Measurements from ENCODE around the gene CSF1. TPM values are rescaled to one million over a fixed set of nuclear protein-coding genes. Genes with fewer than 3 reads are reported as not detected.
A peak's percentile ranks its signal among the peaks of the same experiment; 100 is the strongest.

Gene CSF1
- polyA plus RNA-seq, 2 of the 4 experiments (the other 2 are of a cell fraction) = 35.1 to 36.3 TPM

DNA sequence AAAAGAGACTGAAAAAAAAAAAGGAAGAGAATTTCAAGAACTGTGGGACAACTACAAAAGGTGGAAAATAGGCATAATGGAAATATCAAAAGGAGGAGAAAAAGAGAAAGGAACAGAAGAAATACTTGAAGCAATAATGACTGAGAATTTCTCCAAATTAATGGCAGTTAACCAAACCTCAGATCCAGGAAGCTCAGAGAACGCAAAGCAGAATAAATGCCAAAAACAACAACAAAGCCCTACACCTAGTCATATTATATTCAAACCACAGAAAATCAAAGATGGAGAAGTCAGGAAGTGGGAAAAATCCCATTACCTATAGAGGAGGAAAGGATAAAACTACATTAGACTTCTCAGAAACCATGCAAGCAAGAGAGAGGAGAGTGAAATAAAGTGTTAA, 53.2 kb downstream of the CSF1 start:
- no peak for TF ChIP-seq NR3C1 (IDR thresholded peaks at IDR 0.05)
- TF ChIP-seq, protein P1, sequence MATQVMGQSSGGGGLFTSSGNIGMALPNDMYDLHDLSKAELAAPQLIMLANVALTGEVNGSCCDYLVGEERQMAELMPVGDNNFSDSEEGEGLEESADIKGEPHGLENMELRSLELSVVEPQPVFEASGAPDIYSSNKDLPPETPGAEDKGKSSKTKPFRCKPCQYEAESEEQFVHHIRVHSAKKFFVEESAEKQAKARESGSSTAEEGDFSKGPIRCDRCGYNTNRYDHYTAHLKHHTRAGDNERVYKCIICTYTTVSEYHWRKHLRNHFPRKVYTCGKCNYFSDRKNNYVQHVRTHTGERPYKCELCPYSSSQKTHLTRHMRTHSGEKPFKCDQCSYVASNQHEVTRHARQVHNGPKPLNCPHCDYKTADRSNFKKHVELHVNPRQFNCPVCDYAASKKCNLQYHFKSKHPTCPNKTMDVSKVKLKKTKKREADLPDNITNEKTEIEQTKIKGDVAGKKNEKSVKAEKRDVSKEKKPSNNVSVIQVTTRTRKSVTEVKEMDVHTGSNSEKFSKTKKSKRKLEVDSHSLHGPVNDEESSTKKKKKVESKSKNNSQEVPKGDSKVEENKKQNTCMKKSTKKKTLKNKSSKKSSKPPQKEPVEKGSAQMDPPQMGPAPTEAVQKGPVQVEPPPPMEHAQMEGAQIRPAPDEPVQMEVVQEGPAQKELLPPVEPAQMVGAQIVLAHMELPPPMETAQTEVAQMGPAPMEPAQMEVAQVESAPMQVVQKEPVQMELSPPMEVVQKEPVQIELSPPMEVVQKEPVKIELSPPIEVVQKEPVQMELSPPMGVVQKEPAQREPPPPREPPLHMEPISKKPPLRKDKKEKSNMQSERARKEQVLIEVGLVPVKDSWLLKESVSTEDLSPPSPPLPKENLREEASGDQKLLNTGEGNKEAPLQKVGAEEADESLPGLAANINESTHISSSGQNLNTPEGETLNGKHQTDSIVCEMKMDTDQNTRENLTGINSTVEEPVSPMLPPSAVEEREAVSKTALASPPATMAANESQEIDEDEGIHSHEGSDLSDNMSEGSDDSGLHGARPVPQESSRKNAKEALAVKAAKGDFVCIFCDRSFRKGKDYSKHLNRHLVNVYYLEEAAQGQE (IDR thresholded peaks at IDR 0.05) = no peak
- TF ChIP-seq CEBPB (IDR thresholded peaks at IDR 0.05) = no peak
- TF ChIP-seq E2F6 (IDR thresholded peaks at IDR 0.05; ENCODE audit: borderline replicate concordance, low read depth) = no peak
- TF ChIP-seq RARB (CRISPR knock-in tag; IDR thresholded peaks at IDR 0.05) = no peak
- TF ChIP-seq KDM5A (IDR thresholded peaks at IDR 0.05) = no peak
- no peak for TF ChIP-seq PBX3 (IDR thresholded peaks at IDR 0.05)
- no peak for TF ChIP-seq ZSCAN20 (CRISPR knock-in tag; IDR thresholded peaks at IDR 0.05)
- no peak for TF ChIP-seq JUNB (IDR thresholded peaks at IDR 0.05)
- TF ChIP-seq ZC3H11A (IDR thresholded peaks at IDR 0.05) = no peak
- no peak for TF ChIP-seq EHF (CRISPR knock-in tag; IDR thresholded peaks at IDR 0.05)
- FAIRE-seq (no peak), ATAC-seq (no peak), DNase-seq (ENCODE audit: low read depth in 1 of 2, low spot score in 1 of 2) (no peak)
- H3K27ac ChIP-seq = peak overlapping the region in 1 of 2 experiments; percentile 95; a peak in 3 of 6 replicates
- CTCF ChIA-PET = interaction anchor here (1.1 to 6.9 kb wide), 2 partner anchors 8 to 17 kb away, joined by 3 to 63 read pairs; no protein-coding TSS in a partner anchor
- H3K4me2 ChIP-seq = no peak overlapping the region
- POLR2A ChIA-PET = no interaction called here
- WGBS (ENCODE audit: missing lambda C conversion rate) = 85% methylated on average over 1 of the region's 1 CpG
- peaks cover 28% of the 10 kb centered on the region for H3K4me1 ChIP-seq
- no peaks in the 10 kb centered on the region for H3K9me3 ChIP-seq
- H3K4me3 ChIP-seq = no peak overlapping the region

DNA sequence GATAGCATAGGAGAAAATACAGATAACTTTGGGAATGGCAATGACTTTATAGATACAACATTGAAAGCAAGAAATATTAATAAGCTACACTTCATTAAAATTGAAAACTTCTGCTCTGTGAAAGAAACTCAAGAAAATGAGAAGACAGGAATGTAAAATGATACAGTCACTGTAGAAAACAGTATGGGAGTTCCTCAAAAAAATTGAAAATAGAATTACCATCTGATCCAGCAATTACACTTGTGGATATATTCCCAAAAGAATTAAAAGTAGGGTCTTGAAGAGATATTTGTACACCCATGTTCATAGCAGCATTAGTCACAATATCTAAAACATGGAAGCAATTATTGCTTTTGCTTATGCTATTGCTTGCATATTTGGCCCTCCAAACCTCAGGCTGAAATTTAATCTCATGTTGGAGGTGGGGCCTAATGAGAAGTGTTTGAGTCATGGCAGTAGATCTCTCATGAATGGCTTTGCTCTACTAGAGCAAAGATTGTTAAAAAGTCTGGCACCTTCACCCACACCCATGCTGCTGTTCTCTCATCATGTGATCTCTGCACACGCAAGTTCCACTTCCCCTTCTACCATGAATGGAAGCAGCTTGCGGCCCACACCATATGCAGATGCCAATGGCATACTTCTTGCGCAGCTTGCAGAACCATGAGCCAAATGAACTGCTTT, 58.6 kb downstream of the CSF1 start:
- ATAC-seq = no peak
- ChIA-PET POLR2A (no interaction called here), CTCF (interaction anchor here (1.2 to 1.5 kb wide), 3 partner anchors 9 to 192 kb away, joined by 3 to 6 read pairs (median 5); no protein-coding TSS in a partner anchor)
- peak overlapping the region in 1 of 2 experiments; percentile 58; a peak in 2 of 6 replicates for H3K27ac ChIP-seq
- TF ChIP-seq EHMT2 (IDR thresholded peaks at IDR 0.05; ENCODE audit: low read depth) (no peak), FOSB (CRISPR knock-in tag; IDR thresholded peaks at IDR 0.05) (no peak), CBX8 (IDR thresholded peaks at IDR 0.05) (no peak), RFX5 (IDR thresholded peaks at IDR 0.05) (no peak), MYC (IDR thresholded peaks at IDR 0.05; ENCODE audit: borderline replicate concordance, low read length) (no peak), POLR2AphosphoS2 (conservative IDR thresholded peaks at IDR 0.05; ENCODE audit: low read length) (no peak), NFE2L2 (conservative IDR thresholded peaks at IDR 0.05; ENCODE audit: low read length) (no peak), EP300 (IDR thresholded peaks at IDR 0.05) (no peak), ZNF302 (CRISPR knock-in tag; IDR thresholded peaks at IDR 0.05) (no peak), SREBF2 (IDR thresholded peaks at IDR 0.05) (no peak), FOXS1 (CRISPR knock-in tag; IDR thresholded peaks at IDR 0.05) (no peak), NPAS2 (CRISPR knock-in tag; IDR thresholded peaks at IDR 0.05; ENCODE audit: borderline replicate concordance) (no peak)
- TF ChIP-seq, protein P2, sequence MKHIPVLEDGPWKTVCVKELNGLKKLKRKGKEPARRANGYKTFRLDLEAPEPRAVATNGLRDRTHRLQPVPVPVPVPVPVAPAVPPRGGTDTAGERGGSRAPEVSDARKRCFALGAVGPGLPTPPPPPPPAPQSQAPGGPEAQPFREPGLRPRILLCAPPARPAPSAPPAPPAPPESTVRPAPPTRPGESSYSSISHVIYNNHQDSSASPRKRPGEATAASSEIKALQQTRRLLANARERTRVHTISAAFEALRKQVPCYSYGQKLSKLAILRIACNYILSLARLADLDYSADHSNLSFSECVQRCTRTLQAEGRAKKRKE (CRISPR knock-in tag; IDR thresholded peaks at IDR 0.05; ENCODE audit: low read depth) = no peak
- DNase-seq (ENCODE audit: low read depth in 1 of 2, low spot score in 1 of 2) = no peak
- no peak for FAIRE-seq
- no peak overlapping the region for H3K4me2 ChIP-seq
- WGBS (ENCODE audit: missing lambda C conversion rate) = 90% methylated on average over 3 of the region's 3 CpGs
- H3K4me1 ChIP-seq = peaks cover 10% of the 10 kb centered on the region; the same call in 1 of the 3 replicates
- no peaks in the 10 kb centered on the region for H3K9me3 ChIP-seq
- H3K4me3 ChIP-seq = no peak overlapping the region

Data from A549 (cell line).